PC-9 (cell line): ENCODE results near the gene CLIC6.

ENCODE experiments used
- CTCF ChIP-seq: fragments of 200-600 bp; sonication (generic); conservative IDR thresholded peaks from 2 replicates; pipeline ENCODE4 v1.6.1; 2017; ENCODE audit warnings: mixed run types, antibody characterized with exemption, mild to moderate bottlenecking, moderate library complexity
- EZH2 ChIP-seq: fragments of 200-600 bp; sonication (generic); IDR thresholded peaks from 2 replicates; pipeline ENCODE4 v1.8.0; 2017; ENCODE audit warnings: antibody characterized with exemption, low read depth

- TF ChIP-seq CTCF (0 out of 2 replicates have a peak, but pooled peaks have one; percentile 28), EZH2 (no peak)
Observed at GRCh38 chr21:34688145-34688544, 19.4 kb downstream of the CLIC6 start.
